SK-N-MC (cell line): ENCODE results near the gene ITGA1.

Source experiments
- EZH2 ChIP-seq: fragments of 200-600 bp; sonication (generic); IDR thresholded peaks from one replicate; pipeline ENCODE4 v1.6.1; 2017; ENCODE audit warnings: antibody characterized with exemption
- FOXP2 ChIP-seq: optimal IDR thresholded peaks from 2 replicates; pipeline ENCODE3; 2011; ENCODE audit warnings: mild to moderate bottlenecking, moderate library complexity; ENCODE audit not compliant: insufficient read depth; ENCODE audit errors: extremely low read length, control extremely low read depth
- POLR2AphosphoS5 ChIP-seq: IDR thresholded peaks from 2 replicates; pipeline ENCODE4 v1.6.1; 2012; ENCODE audit warnings: mild to moderate bottlenecking, low read depth, low read length, borderline replicate concordance

GRCh38 chr5:52807037-52807436 is 19.3 kb downstream of the ITGA1 start:
- TF ChIP-seq EZH2 (no peak), FOXP2 (no peak), POLR2AphosphoS5 (no peak)
